Panc1 (cell line): ENCODE results near the gene PAMR1. TPM values are rescaled to one million over a fixed set of nuclear protein-coding genes. Genes with fewer than 3 reads are reported as not detected.

Source experiments
- ATAC-seq: fragments of 200-7000 bp; cut with Tn5 transposase; 2 replicates; pipeline ENCODE4 v1.9.1; 2020; ENCODE audit warnings: mild to moderate bottlenecking, moderate library complexity
- BruUV-seq: library from RNA; stranded (reverse); fragments of 400-500 nt; replicated peaks from 2 replicates; lab custom pipeline; 2021; lab: Mats Ljungman, UMichigan
- CTCF ChIA-PET: fragments of 300-600 bp; sonication (Branson Sonifier 250); formaldehyde crosslinking; loops from one replicate; lab custom pipeline; 2022; ENCODE audit warnings: antibody characterized with exemption; lab: Charles Lee
- POLR2A ChIA-PET: fragments of 300-600 bp; sonication (Branson Sonifier 250); formaldehyde crosslinking; loops from one replicate; lab custom pipeline; 2022; ENCODE audit warnings: antibody characterized with exemption; lab: Charles Lee
- DNase-seq: peaks from one replicate; pipeline ENCODE4 v3.0.0-alpha.2; 2010; ENCODE audit warnings: low read depth, low spot score
- H3K27ac ChIP-seq: 2 replicates; pipeline ENCODE4 v1.5.1; 2011; ENCODE audit warnings: mild to moderate bottlenecking, low read length, inconsistent platforms
- H3K27me3 ChIP-seq: fragments of 200-500 bp; sonication (Bioruptor generic); 2 replicates; pipeline ENCODE4 v1.6.0; 2014; ENCODE audit warnings: low read length, inconsistent platforms; ENCODE audit not compliant: control insufficient read depth, insufficient read depth
- H3K36me3 ChIP-seq: fragments of 200-500 bp; sonication (Bioruptor generic); 2 replicates; pipeline ENCODE4 v1.5.1; 2014; ENCODE audit warnings: inconsistent platforms, mild to moderate bottlenecking, low read length, moderate library complexity; ENCODE audit not compliant: control insufficient read depth, insufficient read depth
- H3K4me1 ChIP-seq: 2 replicates; pipeline ENCODE4 v1.5.1; 2011; ENCODE audit warnings: inconsistent platforms, mild to moderate bottlenecking, low read length, moderate library complexity; ENCODE audit not compliant: control insufficient read depth, insufficient read depth
- H3K4me3 ChIP-seq, 2 experiments: 2 replicates each; pipeline ENCODE4 v1.5.1; 2011 to 2012; ENCODE audit warnings: low read depth in 2 of 2, low read length in 2 of 2, mild to moderate bottlenecking in 2 of 2, inconsistent platforms in 1 of 2, moderate library complexity in 1 of 2
- H3K9me3 ChIP-seq: fragments of 200-500 bp; sonication (Bioruptor generic); 2 replicates; pipeline ENCODE4 v1.5.1; 2014; ENCODE audit warnings: low read depth, mild to moderate bottlenecking, inconsistent platforms, low read length, moderate library complexity; ENCODE audit not compliant: control insufficient read depth, insufficient read depth
- CTCF ChIP-seq: fragments of 450-650 bp; IDR thresholded peaks from 2 replicates; pipeline ENCODE4 v1.5.1; 2017; ENCODE audit warnings: mild to moderate bottlenecking
- POLR2AphosphoS5 ChIP-seq: IDR thresholded peaks from 2 replicates; pipeline ENCODE4 v1.6.1; 2012; ENCODE audit warnings: mild to moderate bottlenecking, low read depth, low read length, moderate library complexity
- REST ChIP-seq, 2 experiments: IDR thresholded peaks; 2 replicates each; pipeline ENCODE4 v1.6.1; 2011 to 2012; ENCODE audit warnings: low read depth in 2 of 2, control low read depth in 1 of 2, low read length in 1 of 2, mild to moderate bottlenecking in 1 of 2, moderate library complexity in 1 of 2; ENCODE audit not compliant: insufficient read depth in 1 of 2
- SIN3A ChIP-seq: IDR thresholded peaks from 2 replicates; pipeline ENCODE4 v1.6.1; 2012; ENCODE audit warnings: low read depth, mild to moderate bottlenecking, low read length, moderate library complexity, borderline replicate concordance; ENCODE audit not compliant: insufficient read depth
- TCF7L2 ChIP-seq: IDR thresholded peaks from 2 replicates; pipeline ENCODE4 v1.6.1; 2011; ENCODE audit warnings: mild to moderate bottlenecking, low read depth, low read length, inconsistent platforms
- in situ Hi-C: cut with HindIII; loops from 2 replicates; pipeline ENCODE4 v1.10.0; 2016; ENCODE audit warnings: low sequenced_read_pairs, low pct_unique_long_range_greater_than_20kb
- intact Hi-C: fragments of 100-400 bp; cut with micrococcal nuclease; formaldehyde crosslinking; loops from one replicate; pipeline ENCODE4 v1.10.0; 2022; ENCODE audit not compliant: unreplicated experiment
- total RNA-seq: library from RNA; stranded (reverse); gene quantifications from one replicate; pipeline ENCODE4 v1.2.1, GENCODE V29; 2021; ENCODE audit not compliant: unreplicated experiment

Gene PAMR1
- total RNA-seq, 1 experiment from 2014 or later: 0.13 TPM

GRCh38 chr11:35488117-35488516 lies 37.3 kb downstream of the PAMR1 start:
- Histone ChIP-seq H3K27ac (no peak overlapping the region), H3K27me3 (peaks cover 27% of the 10 kb centered on the region), H3K4me3 (no peak overlapping the region), H3K4me1 (no peaks in the 10 kb centered on the region), H3K9me3 (peaks cover 3% of the 10 kb centered on the region; the same call in 1 of the 2 replicates), H3K36me3 (no peaks in the 10 kb centered on the region)
- POLR2A ChIA-PET: interaction anchor here (0.6 kb wide), 1 partner anchor 38 kb away, joined by 3 read pairs; no protein-coding TSS in a partner anchor
- ATAC-seq (no peak), DNase-seq (no peak)
- intact Hi-C loops (loop anchor here (5.0 kb wide), 2 partner anchors 561 to 779 kb away; no protein-coding TSS in a partner anchor), in situ Hi-C loops (no loop called here)
- BruUV-seq: no TSS peak
- TF ChIP-seq TCF7L2 (no peak), REST (IDR thresholded peaks at IDR 0.05; ENCODE audit: insufficient read depth in 1 of 2, low read depth in 2 of 2, low read length in 1 of 2) (no peak), POLR2AphosphoS5 (no peak), SIN3A (no peak), CTCF (no peak)
- CTCF ChIA-PET: interaction anchor here (0.6 to 1.6 kb wide), 7 partner anchors 15 to 771 kb away, joined by 3 to 7 read pairs (median 3); partner anchors contain the start of gene FJX1

GRCh38 chr11:35487532-35488078 lies 37.8 kb downstream of the PAMR1 start:
- DNase-seq (no peak), ATAC-seq (peak; percentile 56; the same call in 1 of the 2 replicates)
- peaks cover 27% of the 10 kb centered on the region for H3K27me3 ChIP-seq
- intact Hi-C loops (loop anchor here (5.0 kb wide), 2 partner anchors 560 to 780 kb away; no protein-coding TSS in a partner anchor), in situ Hi-C loops (no loop called here)
- TF ChIP-seq POLR2AphosphoS5 (no peak), CTCF (peak; percentile 73)
- CTCF ChIA-PET: interaction anchor here (0.6 to 1.6 kb wide), 8 partner anchors 15 to 802 kb away, joined by 3 to 7 read pairs (median 3); partner anchors contain the start of gene FJX1
- no peak overlapping the region for H3K4me3 ChIP-seq
- no TSS peak for BruUV-seq
- H3K9me3 ChIP-seq: peaks cover 8% of the 10 kb centered on the region; the same call in 1 of the 2 replicates
- no peaks in the 10 kb centered on the region for H3K36me3 ChIP-seq
- H3K27ac ChIP-seq: no peak overlapping the region
- no peaks in the 10 kb centered on the region for H3K4me1 ChIP-seq
- POLR2A ChIA-PET: interaction anchor here (0.6 kb wide), 1 partner anchor 170 kb away, joined by 3 read pairs; no protein-coding TSS in a partner anchor
